ENCODE measurements around the gene ZNF615. TPM values are rescaled to one million over a fixed set of nuclear protein-coding genes. Genes with fewer than 3 reads are reported as not detected.
A peak's percentile ranks its signal among the peaks of the same experiment; 100 is the strongest.
"Not testable (repeated sequence)": the region's sequence is repeated elsewhere in the genome, so short reads cannot be mapped to it uniquely, and the experiment has no call there.

ZNF615 gene
- total RNA-seq (10 to 100 TPM in 6 of 9 donors, 1 to 10 TPM in 3; 7.5 to 14.8 (median 10.2) TPM), polyA plus RNA-seq (1 to 10 TPM; 3.9 to 6.4 TPM)
- long read RNA-seq, donor 1, full-length matches to known transcripts, result 9 of 16 reads
- long read RNA-seq, donor 1, partial matches to known transcripts, result 0 of 16 reads
- long read RNA-seq, donor 1, other reads (novel, unspliced or antisense), result 7 of 16 reads
- long read RNA-seq, donor 2, full-length matches to known transcripts, result 12 of 24 reads
- long read RNA-seq, donor 2, partial matches to known transcripts, result 1 of 24 reads
- long read RNA-seq, donor 2, other reads (novel, unspliced or antisense), result 11 of 24 reads
- long read RNA-seq, donor 3, full-length matches to known transcripts, result 8 of 9 reads
- long read RNA-seq, donor 3, partial matches to known transcripts, result 0 of 9 reads
- long read RNA-seq, donor 3, other reads (novel, unspliced or antisense), result 1 of 9 reads

- peak; percentile 97 to 100 (median 99) for ATAC-seq
- intact Hi-C loops (cut with DNase I), result loop anchor here in 3 of 10 donors (1.0 to 5.0 kb wide), 5 partner anchors 20 to 81 kb away; partner anchors contain the start of genes ZNF614 (in 2 of the 3), ZNF350 (in 1 of the 3), ZNF432 (in 1 of the 3) and ZNF613 (in 1 of the 3)
- 0 to 1% (median 0%) methylated on average over 28 to 44 of the region's 44 CpGs for WGBS, 4 donors
These were observed at the start of gene ZNF615 for GRCh38 chr19:52007806-52008557. ZNF615 (minus strand) TSS chr19:52008211; CDS start chr19:52003711, 4,500 bp downstream.

GRCh38 chr19:52056480-52056879 is 48.5 kb upstream of the ZNF615 start:
- H3K36me3 ChIP-seq, result peaks cover 0 to 16% (median 0%) of the 10 kb centered on the region in 9 donors
- H3K4me1 ChIP-seq; H3K27ac ChIP-seq; intact Hi-C loops (cut with DNase I); H3K27me3 ChIP-seq; DNase-seq; H3K4me3 ChIP-seq; ATAC-seq: not testable (repeated sequence)
- peaks cover 0 to 98% (median 22%) of the 10 kb centered on the region in 12 donors for H3K9me3 ChIP-seq
- WGBS, 4 donors, result 97 to 99% (median 98%) methylated on average over 3 of the region's 3 CpGs

More at GRCh38 chr19:52007806-52008557, at the start of gene ZNF615:
- Histone ChIP-seq H3K36me3 (peaks cover 0 to 27% (median 13%) of the 10 kb centered on the region in 9 donors), H3K27me3 (no peaks in the 10 kb centered on the region), H3K27ac (peak within 1 kb of the TSS; percentile 81 to 94 (median 88)), H3K9me3 (peaks cover 0 to 52% (median 0%) of the 10 kb centered on the region in 12 donors), H3K4me1 (peaks cover 0 to 16% (median 9%) of the 10 kb centered on the region in 12 donors), H3K4me3 (peak within 1 kb of the TSS; percentile 47 to 92 (median 80))
- DNase-seq, result peak; percentile 90 to 94 (median 93)
- TF ChIP-seq POLR2A (IDR thresholded peaks at IDR 0.05), result peak in 1 of 2 donors; percentile 56
- TF ChIP-seq CTCF (IDR thresholded peaks at IDR 0.05), result no peak

- WGBS, 4 donors, result 54 to 100% (median 78%) methylated on average over 1 of the region's 1 CpG
- Histone ChIP-seq H3K36me3 (peaks cover 0 to 15% (median under 1%) of the 10 kb centered on the region in 9 donors), H3K4me1 (peaks cover 0 to 19% (median 7%) of the 10 kb centered on the region in 12 donors), H3K9me3 (peaks cover 0 to 67% (median 10%) of the 10 kb centered on the region in 12 donors)
- intact Hi-C loops (cut with DNase I); DNase-seq; ATAC-seq; H3K27ac ChIP-seq; H3K27me3 ChIP-seq; H3K4me3 ChIP-seq: not testable (repeated sequence)
These were observed 43.7 kb upstream of the ZNF615 start for GRCh38 chr19:52051736-52052135.

GRCh38 chr19:52048555-52049501 is 40.8 kb upstream of the ZNF615 start, which contains the start of gene ZNF432:
ZNF432 (minus strand) TSS chr19:52048838; CDS start chr19:52046868, 1,970 bp downstream.
- DNase-seq (peak; percentile 95 to 98 (median 95)), ATAC-seq (peak; percentile 97 to 99 (median 98))
- Histone ChIP-seq H3K36me3 (peaks cover 0 to 39% (median 22%) of the 10 kb centered on the region in 9 donors), H3K27ac (peak within 1 kb of the TSS; percentile 71 to 99 (median 94)), H3K27me3 (no peaks in the 10 kb centered on the region), H3K9me3 (peaks cover 0 to 49% (median 3%) of the 10 kb centered on the region in 12 donors), H3K4me3 (peak within 1 kb of the TSS; percentile 48 to 76 (median 68)), H3K4me1 (peaks cover 0 to 19% (median 7%) of the 10 kb centered on the region in 12 donors)
- WGBS, 4 donors, result 0% methylated on average over 47 to 60 of the region's 60 CpGs
- TF ChIP-seq POLR2A (IDR thresholded peaks at IDR 0.05), result peak in 1 of 2 donors; percentile 38
- TF ChIP-seq CTCF (IDR thresholded peaks at IDR 0.05), result no peak
- intact Hi-C loops (cut with DNase I), result loop anchor here in 4 of 10 donors (1.0 to 5.0 kb wide), 6 partner anchors 20 to 122 kb away; partner anchors contain the start of genes ZNF614 (in 2 of the 4), ZNF613 (in 1 of the 4), ZNF615 (in 1 of the 4) and ZNF841 (in 1 of the 4)

All from heart left ventricle (tissue), 16 donors.